GM12878 (cell line): ENCODE data around the gene STARD3. TPM values are rescaled to one million over a fixed set of nuclear protein-coding genes. Genes with fewer than 3 reads are reported as not detected.

Experiments
- ATAC-seq: fragments of 200-7000 bp; cut with Tn5 transposase; 3 replicates; pipeline ENCODE4 v1.9.1; 2020; ENCODE audit warnings: mild to moderate bottlenecking, moderate library complexity
- BruUV-seq: library from RNA; stranded (reverse); fragments of 400-500 nt; replicated peaks from 2 replicates; lab custom pipeline; 2021; lab: Mats Ljungman, UMichigan
- CTCF ChIA-PET: fragments of 300-600 bp; sonication (Branson Sonifier 250); formaldehyde crosslinking; extraction: SDS; loops from one replicate; lab custom pipeline; 2021; ENCODE audit warnings: inconsistent platforms; lab: Yijun Ruan, JAX
- POLR2A ChIA-PET: fragments of 350-600 bp; formaldehyde crosslinking; extraction: SDS; loops from one replicate; lab custom pipeline; 2021; ENCODE audit warnings: inconsistent platforms; lab: Charles Lee
- RAD21 ChIA-PET: fragments of 300-600 bp; sonication (Branson Sonifier 250); formaldehyde crosslinking; loops from one replicate; lab custom pipeline; 2023; ENCODE audit warnings: antibody characterized with exemption; ENCODE audit not compliant: unreplicated experiment; lab: Charles Lee
- SMC1A ChIA-PET: fragments of 300-600 bp; sonication (Branson Sonifier 250); formaldehyde crosslinking; loops from one replicate; lab custom pipeline; 2023; ENCODE audit not compliant: unreplicated experiment, uncharacterized antibody; lab: Charles Lee
- DNase-seq: peaks from one replicate; pipeline ENCODE4 v3.0.0-alpha.2; 2011; ENCODE audit warnings: low read depth, low spot score
- FAIRE-seq: peaks from 3 replicates; lab custom pipeline; 2011; peaks lifted over from hg19 to GRCh38; lab: Jason Lieb, UNC
- H2AFZ ChIP-seq: 2 replicates; pipeline ENCODE4 v1.6.0; 2011; ENCODE audit warnings: low read depth, low read length, control low read depth; ENCODE audit not compliant: control insufficient read depth
- H3K27ac ChIP-seq: 2 replicates; pipeline ENCODE4 v1.5.1; 2011; ENCODE audit warnings: control low read depth; ENCODE audit not compliant: control insufficient read depth, insufficient read depth
- H3K27me3 ChIP-seq, 2 experiments: replicated peaks in 1 of 2; 2 replicates each; pipeline versions ENCODE4 v1.6.0 to v1.6.1; 2011; ENCODE audit warnings: low read length in 1 of 2; ENCODE audit not compliant: control insufficient read depth in 2 of 2, insufficient read depth in 2 of 2
- H3K36me3 ChIP-seq, 2 experiments: 2 replicates each; pipeline ENCODE4 v1.5.1; 2011; ENCODE audit warnings: low read length in 1 of 2; ENCODE audit not compliant: control insufficient read depth in 2 of 2, insufficient read depth in 2 of 2
- H3K4me1 ChIP-seq: 2 replicates; pipeline ENCODE4 v1.6.1; 2011; ENCODE audit warnings: mild to moderate bottlenecking, low read length, moderate library complexity, mixed read lengths; ENCODE audit not compliant: control insufficient read depth, insufficient read depth
- H3K4me2 ChIP-seq: 2 replicates; pipeline ENCODE4 v1.6.0; 2011; ENCODE audit warnings: control low read depth; ENCODE audit not compliant: control insufficient read depth, insufficient read depth
- H3K4me3 ChIP-seq: fragments of 200-600 bp; sonication (generic); 2 replicates; pipeline ENCODE4 v1.5.1; 2016
- H3K79me2 ChIP-seq: 2 replicates; pipeline ENCODE4 v1.6.0; 2011; ENCODE audit warnings: low read length; ENCODE audit not compliant: control insufficient read depth, insufficient read depth
- H3K9ac ChIP-seq: 2 replicates; pipeline ENCODE4 v1.8.0; 2011; ENCODE audit warnings: low read length, control low read depth, mixed read lengths; ENCODE audit not compliant: control insufficient read depth, insufficient read depth
- H3K9me3 ChIP-seq: replicated peaks from 3 replicates; pipeline ENCODE4 v1.5.1; 2011; ENCODE audit warnings: mild to moderate bottlenecking, low read length; ENCODE audit not compliant: control insufficient read depth, insufficient read depth
- H4K20me1 ChIP-seq: 2 replicates; pipeline ENCODE4 v1.6.0; 2011; ENCODE audit not compliant: control insufficient read depth, insufficient read depth
- LARP7 ChIP-seq: fragments of 450-650 bp; IDR thresholded peaks from 2 replicates; pipeline ENCODE4 v1.6.1; 2017; ENCODE audit warnings: mild to moderate bottlenecking
- ZBTB11 ChIP-seq: fragments of 450-650 bp; formaldehyde crosslinking; IDR thresholded peaks from 2 replicates; pipeline ENCODE4 v1.5.0; 2022; ENCODE audit warnings: mild to moderate bottlenecking, missing genetic modification characterization
- WGBS: methylation state at CpG from one replicate; pipeline ENCODE4 v1.1.6; 2016; ENCODE audit warnings: low lambda C conversion rate; ENCODE audit not compliant: insufficient replicate concordance, insufficient coverage; ENCODE audit errors: missing lambda C conversion rate; 5-methylcytosine and 5-hydroxymethylcytosine counted together
- in situ Hi-C: fragments of 300-500 bp; cut with MboI; formaldehyde crosslinking; loops from 9 replicates; pipeline ENCODE4 v1.14.3; 2018; ENCODE audit warnings: mixed read lengths
- intact Hi-C: fragments of 100-400 bp; cut with micrococcal nuclease; formaldehyde crosslinking; loops from one replicate; pipeline ENCODE4 v1.14.2; 2022; ENCODE audit not compliant: unreplicated experiment
- polyA plus RNA-seq, 11 experiments: library from polyadenylated mRNA; depleted of rRNA in 4 of 11; unstranded in 6 of 11; stranded (reverse) in 5 of 11; fragments of >200 nt; fragmentation: Nextera tagmentation in 4 of 11; fragmentation: Illumina TruSeq in 1 of 11; extraction: Ambion mirVana in 4 of 11; extraction: Trizol in 1 of 11; gene quantifications; 1 replicate in 1 of 11; 2 replicates in 10 of 11; pipeline versions ENCODE4 v1.2.1 to v1.2.3, GENCODE V29; 2011 to 2016; ENCODE audit warnings: inconsistent platforms in 2 of 11, missing spikeins in 2 of 11, low read depth in 1 of 11
- total RNA-seq, 4 experiments: library from RNA; depleted of rRNA in 3 of 4; stranded (reverse); fragments of >200 nt in 3 of 4; fragmentation: Illumina TruSeq in 1 of 4; extraction: Trizol in 1 of 4; gene quantifications; 2 replicates each; pipeline versions ENCODE4 v1.2.1 to v1.2.3, GENCODE V29; 2013 to 2021
- TF ChIP-seq, protein P1 (sequence below): fragments of 450-650 bp; IDR thresholded peaks from 2 replicates; pipeline ENCODE4 v1.6.1; 2017; ENCODE audit warnings: borderline replicate concordance

STARD3 gene
- total and polyA plus RNA-seq, 10 of the 15 experiments (the other 5 are each of a cell fraction or from before 2014, with no cell fraction given) = 0.08 to 62.7 (median 27.5) TPM

DNA sequence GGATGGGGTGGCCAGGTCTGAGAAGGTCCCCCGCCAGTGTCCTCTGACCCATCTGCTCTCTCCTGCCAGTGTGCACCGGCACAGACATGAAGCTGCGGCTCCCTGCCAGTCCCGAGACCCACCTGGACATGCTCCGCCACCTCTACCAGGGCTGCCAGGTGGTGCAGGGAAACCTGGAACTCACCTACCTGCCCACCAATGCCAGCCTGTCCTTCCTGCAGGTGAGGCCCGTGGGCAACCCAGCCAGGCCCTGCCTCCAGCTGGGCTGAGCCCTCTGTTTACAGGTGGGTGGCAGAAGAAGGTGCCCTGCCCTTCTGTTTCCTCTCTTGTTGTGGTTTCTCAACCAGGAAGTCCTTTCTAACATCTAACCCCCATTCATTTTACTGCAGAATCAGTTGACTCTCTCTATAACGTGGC lies 70.0 kb downstream of the STARD3 start:
- Histone ChIP-seq H3K4me3 (no peak overlapping the region), H3K36me3 (no peaks in the 10 kb centered on the region), H3K27me3 (peaks cover 0 to 1% of the 10 kb centered on the region in 2 experiments; a peak in 1 of 4 replicates), H3K79me2 (no peaks in the 10 kb centered on the region), H2AFZ (no peak overlapping the region), H4K20me1 (no peaks in the 10 kb centered on the region), H3K9me3 (no peaks in the 10 kb centered on the region), H3K9ac (no peak overlapping the region), H3K4me2 (no peak overlapping the region), H3K27ac (no peak overlapping the region), H3K4me1 (peaks cover 11% of the 10 kb centered on the region)
- FAIRE-seq (no peak), DNase-seq (no peak), ATAC-seq (no peak)
- CTCF ChIA-PET = no interaction called here
- RAD21 ChIA-PET = no interaction called here
- intact Hi-C loops = no loop called here
- SMC1A ChIA-PET = no interaction called here
- TF ChIP-seq, protein P1, sequence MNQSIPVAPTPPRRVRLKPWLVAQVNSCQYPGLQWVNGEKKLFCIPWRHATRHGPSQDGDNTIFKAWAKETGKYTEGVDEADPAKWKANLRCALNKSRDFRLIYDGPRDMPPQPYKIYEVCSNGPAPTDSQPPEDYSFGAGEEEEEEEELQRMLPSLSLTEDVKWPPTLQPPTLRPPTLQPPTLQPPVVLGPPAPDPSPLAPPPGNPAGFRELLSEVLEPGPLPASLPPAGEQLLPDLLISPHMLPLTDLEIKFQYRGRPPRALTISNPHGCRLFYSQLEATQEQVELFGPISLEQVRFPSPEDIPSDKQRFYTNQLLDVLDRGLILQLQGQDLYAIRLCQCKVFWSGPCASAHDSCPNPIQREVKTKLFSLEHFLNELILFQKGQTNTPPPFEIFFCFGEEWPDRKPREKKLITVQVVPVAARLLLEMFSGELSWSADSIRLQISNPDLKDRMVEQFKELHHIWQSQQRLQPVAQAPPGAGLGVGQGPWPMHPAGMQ = no peak
- no peak for TF ChIP-seq LARP7
- no peak for TF ChIP-seq ZBTB11 (CRISPR knock-in tag)
- in situ Hi-C loops = no loop called here
- POLR2A ChIA-PET = no interaction called here
- 47% methylated on average over 7 of the region's 7 CpGs for WGBS
- no TSS peak for BruUV-seq
